ENCODE measurements around the gene MPL.

The MPL gene

GRCh38 chr1:43325381-43325780 lies 12.2 kb upstream of the MPL start:
- DNase-seq (ENCODE audit: low read depth) = no peak

GRCh38 chr1:43327549-43328292 lies 9.9 kb upstream of the MPL start:
- DNase-seq (ENCODE audit: low read depth) = no peak

- peak; percentile 32 for DNase-seq (ENCODE audit: low read depth)
Observed at GRCh38 chr1:43329995-43330751, 7.4 kb upstream of the MPL start.

GRCh38 chr1:43331688-43332087 lies 5.9 kb upstream of the MPL start:
- DNase-seq (ENCODE audit: low read depth) = no peak

GRCh38 chr1:43334453-43335205 lies 3.0 kb upstream of the MPL start:
- no peak for DNase-seq (ENCODE audit: low read depth)

- no peak for DNase-seq (ENCODE audit: low read depth)
Observed at GRCh38 chr1:43338001-43338400, 383 bp downstream of the MPL start.

GRCh38 chr1:43339584-43340232 lies 2.1 kb downstream of the MPL start:
- no peak for DNase-seq (ENCODE audit: low read depth)

- DNase-seq (ENCODE audit: low read depth) = no peak
Observed at GRCh38 chr1:43340559-43340958, 2.9 kb downstream of the MPL start.

- no peak for DNase-seq (ENCODE audit: low read depth)
Observed at GRCh38 chr1:43344267-43344850, 6.7 kb downstream of the MPL start.

GRCh38 chr1:43345120-43345519 lies 7.5 kb downstream of the MPL start:
- no peak for DNase-seq (ENCODE audit: low read depth)

- no peak for DNase-seq (ENCODE audit: low read depth)
Observed at GRCh38 chr1:43346636-43347035, 9.0 kb downstream of the MPL start.

- no peak for DNase-seq (ENCODE audit: low read depth)
Observed at GRCh38 chr1:43348343-43348808, 10.8 kb downstream of the MPL start.

GRCh38 chr1:43348809-43349593 lies 11.4 kb downstream of the MPL start:
- DNase-seq (ENCODE audit: low read depth) = peak; percentile 38

- DNase-seq (ENCODE audit: low read depth) = no peak
Observed at GRCh38 chr1:43349594-43350306, 12.1 kb downstream of the MPL start.

GRCh38 chr1:43350976-43351375 lies 13.4 kb downstream of the MPL start:
- DNase-seq (ENCODE audit: low read depth) = no peak

GRCh38 chr1:43351421-43352350 lies 14.1 kb downstream of the MPL start:
- no peak for DNase-seq (ENCODE audit: low read depth)

- no peak for DNase-seq (ENCODE audit: low read depth)
Observed at GRCh38 chr1:43352351-43352705, 14.7 kb downstream of the MPL start.

GRCh38 chr1:43352881-43353280 lies 15.3 kb downstream of the MPL start:
- no peak for DNase-seq (ENCODE audit: low read depth)

GRCh38 chr1:43354471-43354870 lies 16.9 kb downstream of the MPL start:
- no peak for DNase-seq (ENCODE audit: low read depth)
